ENCODE data around the gene SYTL4.

DNA sequence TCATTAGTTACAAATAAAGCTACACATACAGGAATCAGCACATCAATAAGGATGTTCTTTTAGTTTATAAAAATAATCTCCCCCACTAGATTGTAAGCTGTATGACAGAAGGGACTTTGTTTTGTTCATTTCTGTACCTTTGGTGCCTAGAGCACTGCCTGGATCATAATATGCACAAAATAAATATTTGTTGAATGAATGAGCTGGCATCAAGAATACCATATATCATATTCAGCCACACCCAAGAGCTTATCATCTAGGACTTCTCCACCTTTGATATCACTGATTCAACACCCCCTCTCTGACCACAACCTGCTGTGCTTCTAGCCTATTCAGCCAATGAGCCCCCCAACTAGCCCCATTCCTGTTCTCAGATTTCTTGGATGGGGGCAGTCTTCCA is 10.6 kb downstream of the SYTL4 start:
- TF ChIP-seq, protein P1, sequence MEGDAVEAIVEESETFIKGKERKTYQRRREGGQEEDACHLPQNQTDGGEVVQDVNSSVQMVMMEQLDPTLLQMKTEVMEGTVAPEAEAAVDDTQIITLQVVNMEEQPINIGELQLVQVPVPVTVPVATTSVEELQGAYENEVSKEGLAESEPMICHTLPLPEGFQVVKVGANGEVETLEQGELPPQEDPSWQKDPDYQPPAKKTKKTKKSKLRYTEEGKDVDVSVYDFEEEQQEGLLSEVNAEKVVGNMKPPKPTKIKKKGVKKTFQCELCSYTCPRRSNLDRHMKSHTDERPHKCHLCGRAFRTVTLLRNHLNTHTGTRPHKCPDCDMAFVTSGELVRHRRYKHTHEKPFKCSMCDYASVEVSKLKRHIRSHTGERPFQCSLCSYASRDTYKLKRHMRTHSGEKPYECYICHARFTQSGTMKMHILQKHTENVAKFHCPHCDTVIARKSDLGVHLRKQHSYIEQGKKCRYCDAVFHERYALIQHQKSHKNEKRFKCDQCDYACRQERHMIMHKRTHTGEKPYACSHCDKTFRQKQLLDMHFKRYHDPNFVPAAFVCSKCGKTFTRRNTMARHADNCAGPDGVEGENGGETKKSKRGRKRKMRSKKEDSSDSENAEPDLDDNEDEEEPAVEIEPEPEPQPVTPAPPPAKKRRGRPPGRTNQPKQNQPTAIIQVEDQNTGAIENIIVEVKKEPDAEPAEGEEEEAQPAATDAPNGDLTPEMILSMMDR (conservative IDR thresholded peaks at IDR 0.05; ENCODE audit: low read depth, low read length): no peak
- TF ChIP-seq EZH2phosphoT487 (IDR thresholded peaks at IDR 0.05; ENCODE audit: borderline replicate concordance, low read length) (no peak), EZH2 (IDR thresholded peaks at IDR 0.05; ENCODE audit: low read length, unreplicated experiment) (no peak)

All from PC-3 (cell line).